WTC11 (cell line): ENCODE results near the gene PXMP2. TPM values are rescaled to one million over a fixed set of nuclear protein-coding genes. Genes with fewer than 3 reads are reported as not detected.

Experiments used
- ATAC-seq: fragments of 200-7000 bp; cut with Tn5 transposase; 2 replicates; pipeline ENCODE4 v1.10.0; 2021; ENCODE audit warnings: mild to moderate bottlenecking, moderate library complexity
- CTCF ChIA-PET: fragments of 300-600 bp; sonication (Branson Sonifier 250); formaldehyde crosslinking; loops from one replicate; lab custom pipeline; 2021; ENCODE audit warnings: antibody characterized with exemption; lab: Charles Lee
- POLR2A ChIA-PET: fragments of 350-600 bp; sonication (Branson Sonifier 250); formaldehyde crosslinking; loops from one replicate; lab custom pipeline; 2021; ENCODE audit warnings: antibody characterized with exemption; lab: Charles Lee
- DNase-seq: peaks from one replicate; pipeline ENCODE4 v3.0.0; 2021; ENCODE audit warnings: low spot score
- H3K27ac Mint-ChIP-seq: 2 replicates; pipeline ENCODE4 v1.8.0; 2021; ENCODE audit warnings: mixed read lengths
- H3K27me3 Mint-ChIP-seq: 2 replicates; pipeline ENCODE4 v1.8.0; 2021; ENCODE audit warnings: low read depth, mild to moderate bottlenecking, moderate library complexity, mixed read lengths
- H3K36me3 Mint-ChIP-seq: 2 replicates; pipeline ENCODE4 v1.8.0; 2021; ENCODE audit warnings: mixed read lengths
- H3K4me1 Mint-ChIP-seq: 2 replicates; pipeline ENCODE4 v1.8.0; 2022; ENCODE audit warnings: mixed read lengths
- H3K4me3 Mint-ChIP-seq: 2 replicates; pipeline ENCODE4 v1.8.0; 2021; ENCODE audit warnings: mild to moderate bottlenecking, moderate library complexity, mixed read lengths
- H3K9me3 Mint-ChIP-seq: 2 replicates; pipeline ENCODE4 v1.8.0; 2021; ENCODE audit warnings: mixed read lengths
- CREM ChIP-seq: sonication (generic); formaldehyde crosslinking; IDR thresholded peaks from 2 replicates; pipeline ENCODE4 v1.8.1; 2022; ENCODE audit warnings: mild to moderate bottlenecking, missing genetic modification reagents, moderate library complexity
- FOXJ3 ChIP-seq: sonication (generic); formaldehyde crosslinking; IDR thresholded peaks from 2 replicates; pipeline ENCODE4 v1.9.0; 2021; ENCODE audit warnings: missing genetic modification reagents, mild to moderate bottlenecking, borderline replicate concordance
- JUN ChIP-seq: sonication (generic); formaldehyde crosslinking; IDR thresholded peaks from 2 replicates; pipeline ENCODE4 v1.8.0; 2023; ENCODE audit warnings: mild to moderate bottlenecking, missing genetic modification reagents
- NFYB ChIP-seq: sonication (generic); formaldehyde crosslinking; conservative IDR thresholded peaks from 2 replicates; pipeline ENCODE4 v1.8.0; 2022; ENCODE audit warnings: low read depth, missing genetic modification reagents
- OVOL2 ChIP-seq: fragments of 250-450 bp; sonication (Bioruptor Pico); IDR thresholded peaks from 2 replicates; pipeline ENCODE4 v1.9.0; 2021; ENCODE audit warnings: mild to moderate bottlenecking, borderline replicate concordance
- SMAD3 ChIP-seq: sonication (generic); formaldehyde crosslinking; IDR thresholded peaks from 2 replicates; pipeline ENCODE4 v1.8.0; 2022; ENCODE audit warnings: missing genetic modification reagents, mild to moderate bottlenecking, borderline replicate concordance
- ZNF671 ChIP-seq: fragments of 250-450 bp; sonication (Bioruptor Pico); IDR thresholded peaks from 2 replicates; pipeline ENCODE4 v1.8.0; 2021; ENCODE audit warnings: mild to moderate bottlenecking
- total RNA-seq: library from RNA; stranded (reverse); gene quantifications from 3 replicates; pipeline ENCODE4 v1.2.3, GENCODE V29; 2021
- TF ChIP-seq, protein P1 (sequence below): sonication (generic); formaldehyde crosslinking; conservative IDR thresholded peaks from 2 replicates; pipeline ENCODE4 v1.8.1; 2023; ENCODE audit warnings: mild to moderate bottlenecking, low read depth, missing genetic modification reagents, moderate library complexity
- TF ChIP-seq, protein P2 (sequence below): fragments of 250-450 bp; sonication (Bioruptor Pico); IDR thresholded peaks from 2 replicates; pipeline ENCODE4 v2.1.2; 2022; ENCODE audit warnings: mild to moderate bottlenecking, moderate library complexity
- TF ChIP-seq, protein P3 (sequence below): fragments of 250-450 bp; sonication (Bioruptor Pico); IDR thresholded peaks from 2 replicates; pipeline ENCODE4 v1.8.0; 2021; ENCODE audit warnings: mild to moderate bottlenecking

PXMP2 gene
- total RNA-seq, 1 experiment from 2014 or later: 12.6 TPM

DNA sequence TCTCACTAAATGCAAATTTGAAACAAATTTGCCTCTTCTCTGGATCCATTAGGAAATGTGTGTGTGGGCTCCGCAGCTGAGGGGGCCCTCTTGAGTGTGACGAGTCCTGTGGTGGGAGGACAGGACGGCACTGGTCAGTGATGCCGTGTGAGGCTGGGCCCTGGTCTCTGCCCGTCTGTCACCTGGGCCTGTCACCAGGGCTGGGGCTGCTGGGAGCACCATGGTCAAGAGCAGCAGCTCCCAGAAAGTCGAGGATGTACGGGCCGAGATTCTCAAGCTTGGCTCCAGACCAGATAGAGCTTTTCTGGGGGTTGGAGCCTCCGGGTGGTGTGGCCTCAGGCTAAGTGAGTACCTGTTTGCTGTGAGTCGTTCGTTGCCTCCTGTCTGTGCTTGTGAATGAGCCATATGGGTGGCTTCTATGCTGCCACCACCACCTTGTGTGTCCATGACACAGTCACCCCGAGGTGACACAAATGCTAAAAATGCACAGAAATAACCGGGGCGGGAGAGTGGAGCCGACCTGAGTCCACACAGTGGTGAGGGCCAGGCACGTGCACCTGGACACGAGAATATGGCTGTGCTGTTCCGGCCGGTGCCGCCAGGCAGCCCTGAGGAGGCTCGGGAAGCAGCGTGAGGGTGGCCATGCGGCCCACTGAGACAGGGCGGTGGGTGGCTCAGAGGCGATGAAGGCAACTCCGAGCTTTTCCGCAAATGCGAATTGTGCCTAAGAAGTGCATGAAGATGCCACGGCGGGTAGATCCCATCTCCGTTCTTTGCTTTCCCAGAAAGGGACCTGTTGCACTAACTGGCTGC lies 32.0 kb downstream of the PXMP2 start (continued):
- TF ChIP-seq, protein P1, sequence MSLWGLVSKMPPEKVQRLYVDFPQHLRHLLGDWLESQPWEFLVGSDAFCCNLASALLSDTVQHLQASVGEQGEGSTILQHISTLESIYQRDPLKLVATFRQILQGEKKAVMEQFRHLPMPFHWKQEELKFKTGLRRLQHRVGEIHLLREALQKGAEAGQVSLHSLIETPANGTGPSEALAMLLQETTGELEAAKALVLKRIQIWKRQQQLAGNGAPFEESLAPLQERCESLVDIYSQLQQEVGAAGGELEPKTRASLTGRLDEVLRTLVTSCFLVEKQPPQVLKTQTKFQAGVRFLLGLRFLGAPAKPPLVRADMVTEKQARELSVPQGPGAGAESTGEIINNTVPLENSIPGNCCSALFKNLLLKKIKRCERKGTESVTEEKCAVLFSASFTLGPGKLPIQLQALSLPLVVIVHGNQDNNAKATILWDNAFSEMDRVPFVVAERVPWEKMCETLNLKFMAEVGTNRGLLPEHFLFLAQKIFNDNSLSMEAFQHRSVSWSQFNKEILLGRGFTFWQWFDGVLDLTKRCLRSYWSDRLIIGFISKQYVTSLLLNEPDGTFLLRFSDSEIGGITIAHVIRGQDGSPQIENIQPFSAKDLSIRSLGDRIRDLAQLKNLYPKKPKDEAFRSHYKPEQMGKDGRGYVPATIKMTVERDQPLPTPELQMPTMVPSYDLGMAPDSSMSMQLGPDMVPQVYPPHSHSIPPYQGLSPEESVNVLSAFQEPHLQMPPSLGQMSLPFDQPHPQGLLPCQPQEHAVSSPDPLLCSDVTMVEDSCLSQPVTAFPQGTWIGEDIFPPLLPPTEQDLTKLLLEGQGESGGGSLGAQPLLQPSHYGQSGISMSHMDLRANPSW: no peak
- TF ChIP-seq, protein P2, sequence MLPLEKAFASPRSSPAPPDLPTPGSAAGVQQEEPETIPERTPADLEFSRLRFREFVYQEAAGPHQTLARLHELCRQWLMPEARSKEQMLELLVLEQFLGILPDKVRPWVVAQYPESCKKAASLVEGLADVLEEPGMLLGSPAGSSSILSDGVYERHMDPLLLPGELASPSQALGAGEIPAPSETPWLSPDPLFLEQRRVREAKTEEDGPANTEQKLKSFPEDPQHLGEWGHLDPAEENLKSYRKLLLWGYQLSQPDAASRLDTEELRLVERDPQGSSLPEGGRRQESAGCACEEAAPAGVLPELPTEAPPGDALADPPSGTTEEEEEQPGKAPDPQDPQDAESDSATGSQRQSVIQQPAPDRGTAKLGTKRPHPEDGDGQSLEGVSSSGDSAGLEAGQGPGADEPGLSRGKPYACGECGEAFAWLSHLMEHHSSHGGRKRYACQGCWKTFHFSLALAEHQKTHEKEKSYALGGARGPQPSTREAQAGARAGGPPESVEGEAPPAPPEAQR (CRISPR knock-in tag): no peak
- TF ChIP-seq OVOL2 (CRISPR knock-in tag): no peak

DNA sequence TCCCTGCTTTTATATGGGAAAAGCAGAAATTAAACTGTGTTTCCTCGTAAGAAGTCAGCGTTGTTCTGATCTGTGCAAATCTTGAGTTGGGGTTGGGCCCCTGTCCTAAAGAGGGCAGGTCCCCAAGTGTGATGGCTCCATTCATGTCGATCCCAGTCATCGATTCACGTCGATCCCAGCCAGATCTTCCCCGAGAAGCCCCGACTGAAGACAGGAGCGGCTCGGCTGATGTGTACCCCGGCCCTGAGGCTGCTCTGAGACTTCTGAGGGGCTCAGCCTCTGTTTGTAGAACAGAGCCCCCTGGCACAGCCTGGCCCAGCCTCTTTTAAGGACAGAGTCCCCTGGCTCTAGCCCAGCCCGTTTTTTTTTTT lies 32.6 kb downstream of the PXMP2 start:
- Mint-ChIP-seq H3K4me3 (no peak overlapping the region), H3K36me3 (peaks cover 53% of the 10 kb centered on the region), H3K4me1 (no peaks in the 10 kb centered on the region), H3K27me3 (no peaks in the 10 kb centered on the region), H3K9me3 (no peaks in the 10 kb centered on the region), H3K27ac (no peak overlapping the region; the same call in 1 of the 2 replicates)
- ChIA-PET CTCF (no interaction called here), POLR2A (interaction anchor here (0.6 kb wide), 1 partner anchor 34 kb away, joined by 4 read pairs; no protein-coding TSS in a partner anchor)
- no peak for TF ChIP-seq CREM (CRISPR knock-in tag)
- DNase-seq (no peak), ATAC-seq (no peak)

DNA sequence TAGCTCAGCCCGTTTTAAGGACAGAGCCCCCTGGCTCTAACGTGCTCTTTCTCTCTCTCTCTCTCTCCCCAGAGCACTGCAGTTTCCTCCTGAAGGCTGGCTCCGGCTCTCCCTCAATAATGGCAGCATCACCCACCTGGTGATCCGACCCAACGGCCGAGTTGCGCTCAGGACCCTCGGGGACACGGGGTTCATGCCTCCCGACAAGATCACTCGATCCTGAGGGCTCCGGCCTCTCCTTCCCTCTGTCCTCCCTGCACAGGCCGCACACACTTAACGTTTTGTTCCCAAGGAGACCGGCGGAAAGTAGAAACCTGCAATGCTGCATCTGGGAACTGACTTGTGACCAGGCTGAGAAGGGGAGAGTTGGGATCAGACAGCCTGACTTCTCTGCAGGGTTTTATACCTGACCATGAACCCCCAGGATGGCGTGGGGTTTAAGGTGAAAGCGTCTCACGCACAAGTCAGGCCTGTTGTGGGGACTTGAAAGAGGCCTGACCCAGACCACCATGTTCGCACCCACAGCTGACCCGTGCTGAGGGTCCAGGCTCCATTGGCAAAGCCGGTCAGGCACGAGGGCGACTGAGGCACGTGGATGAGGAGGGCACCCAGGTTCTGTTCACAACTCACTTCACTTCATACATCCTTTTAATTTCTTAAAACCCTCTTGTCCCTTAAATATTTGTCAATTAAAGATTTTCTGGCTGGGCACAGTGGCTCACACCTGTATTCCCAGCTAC lies 33.4 kb downstream of the PXMP2 start:
- H3K27me3 Mint-ChIP-seq: no peaks in the 10 kb centered on the region
- no peaks in the 10 kb centered on the region for H3K4me1 Mint-ChIP-seq
- ATAC-seq (no peak), DNase-seq (no peak)
- H3K9me3 Mint-ChIP-seq: no peaks in the 10 kb centered on the region
- no peak for TF ChIP-seq FOXJ3
- no peak for TF ChIP-seq NFYB (CRISPR knock-in tag)
- TF ChIP-seq JUN: no peak
- no peak for TF ChIP-seq ZNF671
- TF ChIP-seq, protein P3, sequence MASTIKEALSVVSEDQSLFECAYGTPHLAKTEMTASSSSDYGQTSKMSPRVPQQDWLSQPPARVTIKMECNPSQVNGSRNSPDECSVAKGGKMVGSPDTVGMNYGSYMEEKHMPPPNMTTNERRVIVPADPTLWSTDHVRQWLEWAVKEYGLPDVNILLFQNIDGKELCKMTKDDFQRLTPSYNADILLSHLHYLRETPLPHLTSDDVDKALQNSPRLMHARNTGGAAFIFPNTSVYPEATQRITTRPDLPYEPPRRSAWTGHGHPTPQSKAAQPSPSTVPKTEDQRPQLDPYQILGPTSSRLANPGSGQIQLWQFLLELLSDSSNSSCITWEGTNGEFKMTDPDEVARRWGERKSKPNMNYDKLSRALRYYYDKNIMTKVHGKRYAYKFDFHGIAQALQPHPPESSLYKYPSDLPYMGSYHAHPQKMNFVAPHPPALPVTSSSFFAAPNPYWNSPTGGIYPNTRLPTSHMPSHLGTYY (CRISPR knock-in tag): no peak
- TF ChIP-seq, protein P2 (CRISPR knock-in tag): no peak
- TF ChIP-seq SMAD3 (CRISPR knock-in tag): no peak
- H3K27ac Mint-ChIP-seq: no peak overlapping the region; the same call in 1 of the 2 replicates
- ChIA-PET POLR2A (no interaction called here), CTCF (interaction anchor here (0.8 kb wide), 1 partner anchor 48 kb away, joined by 3 read pairs; no protein-coding TSS in a partner anchor)
- no peak overlapping the region for H3K4me3 Mint-ChIP-seq
- H3K36me3 Mint-ChIP-seq: peaks cover 58% of the 10 kb centered on the region
